B cell (primary cell): ENCODE measurements around the gene ZCWPW2. TPM values are rescaled to one million over a fixed set of nuclear protein-coding genes. Genes with fewer than 3 reads are reported as not detected.

Experiments
- ATAC-seq: fragments of 200-7000 bp; cut with Tn5 transposase; one replicate; pipeline ENCODE4 v1.10.0; 2021; ENCODE audit warnings: low read depth, mild to moderate bottlenecking, moderate number of reproducible peaks, moderate library complexity
- CTCF ChIA-PET: fragments of 350-600 bp; sonication (Branson Sonifier 250); formaldehyde crosslinking; loops from one replicate; lab custom pipeline; 2021; ENCODE audit warnings: antibody characterized with exemption, inconsistent platforms; lab: Charles Lee
- POLR2A ChIA-PET: fragments of 350-600 bp; sonication (Branson Sonifier 250); formaldehyde crosslinking; loops from one replicate; lab custom pipeline; 2021; ENCODE audit warnings: antibody characterized with exemption; lab: Charles Lee
- DNase-seq: peaks from one replicate; pipeline ENCODE4 v3.0.0; 2013
- H2AFZ ChIP-seq: 2 replicates; pipeline ENCODE4 v1.6.1; 2012; ENCODE audit warnings: mild to moderate bottlenecking, low read depth, low read length; ENCODE audit not compliant: insufficient read depth, poor library complexity, severe bottlenecking
- H3K27ac ChIP-seq, 2 donors: 1 replicate in 1 of 2; 2 replicates in 1 of 2; pipeline ENCODE4 v1.5.1; 2012 to 2013; ENCODE audit warnings: low read length in 2 of 2, mild to moderate bottlenecking in 2 of 2, moderate library complexity in 1 of 2
- H3K27me3 ChIP-seq, 4 experiments: fragments of 200-600 bp in 1 of 4; sonication (generic) in 1 of 4; replicated peaks in 1 of 4; 1 replicate in 2 of 4; 2 replicates in 2 of 4; pipeline versions ENCODE4 v1.6.1 to v1.7.0; 2013 to 2016; ENCODE audit warnings: low read length in 3 of 4, mild to moderate bottlenecking in 2 of 4, mixed read lengths in 1 of 4, moderate library complexity in 1 of 4; ENCODE audit not compliant: insufficient read depth in 4 of 4, control insufficient read depth in 3 of 4; ENCODE audit errors: control extremely low read depth in 1 of 4
- H3K36me3 ChIP-seq, 2 experiments: replicated peaks in 1 of 2; 1 replicate in 1 of 2; 2 replicates in 1 of 2; pipeline versions ENCODE4 v1.6.1 to v1.7.1; 2013; ENCODE audit warnings: low read length in 1 of 2; ENCODE audit not compliant: insufficient read depth in 2 of 2, control insufficient read depth in 1 of 2; ENCODE audit errors: control extremely low read depth in 1 of 2, extremely low read depth in 1 of 2
- H3K4me1 ChIP-seq, 2 donors: fragments of 200-600 bp in 1 of 2; sonication (generic) in 1 of 2; 1 replicate in 1 of 2; 2 replicates in 1 of 2; pipeline versions ENCODE4 v1.5.1 to v1.6.1; 2013 to 2017; ENCODE audit warnings: low read length in 2 of 2; ENCODE audit not compliant: control insufficient read depth in 2 of 2, insufficient read depth in 2 of 2
- H3K4me2 ChIP-seq: replicated peaks from 2 replicates; pipeline ENCODE3; 2012; ENCODE audit warnings: mild to moderate bottlenecking, low read depth, low read length; ENCODE audit not compliant: poor library complexity, severe bottlenecking
- H3K4me3 ChIP-seq, 5 experiments: fragments of 200-600 bp in 1 of 5; sonication (generic) in 1 of 5; 1 replicate in 3 of 5; 2 replicates in 2 of 5; pipeline versions ENCODE4 v1.5.1 to v1.7.0; 2011 to 2016; ENCODE audit warnings: low read length in 4 of 5, mild to moderate bottlenecking in 4 of 5, low read depth in 2 of 5, control low read depth in 1 of 5, moderate library complexity in 1 of 5; ENCODE audit not compliant: insufficient read depth in 1 of 5; ENCODE audit errors: control extremely low read depth in 1 of 5, extremely low read depth in 1 of 5
- H3K79me2 ChIP-seq: fragments of 200-600 bp; sonication (generic); one replicate; pipeline ENCODE4 v1.6.0; 2016; ENCODE audit warnings: low read length; ENCODE audit not compliant: control insufficient read depth, insufficient read depth
- H3K9ac ChIP-seq: fragments of 200-600 bp; sonication (generic); 2 replicates; pipeline ENCODE4 v1.6.1; 2017; ENCODE audit warnings: mild to moderate bottlenecking, low read length, moderate library complexity
- H3K9me3 ChIP-seq, 3 donors: one replicate each; pipeline versions ENCODE4 v1.6.1 to v1.7.1; 2013; ENCODE audit warnings: low read length in 2 of 3; ENCODE audit not compliant: control insufficient read depth in 2 of 3, insufficient read depth in 1 of 3; ENCODE audit errors: control extremely low read depth in 1 of 3
- H4K20me1 ChIP-seq: 2 replicates; pipeline ENCODE4 v1.6.0; 2012; ENCODE audit warnings: mild to moderate bottlenecking, low read length; ENCODE audit not compliant: insufficient read depth, control insufficient read depth, poor library complexity, severe bottlenecking
- H3K27ac Mint-ChIP-seq: one replicate; pipeline ENCODE4 v1.8.0; 2021; ENCODE audit warnings: mixed read lengths
- H3K27me3 Mint-ChIP-seq: one replicate; pipeline ENCODE4 v1.8.0; 2021; ENCODE audit warnings: mixed read lengths
- H3K4me1 Mint-ChIP-seq: one replicate; pipeline ENCODE4 v1.8.0; 2021; ENCODE audit warnings: mixed read lengths
- H3K4me3 Mint-ChIP-seq: one replicate; pipeline ENCODE4 v1.8.0; 2021; ENCODE audit warnings: mixed read lengths
- H3K9me3 Mint-ChIP-seq: one replicate; pipeline ENCODE4 v1.8.0; 2022; ENCODE audit warnings: mixed read lengths; ENCODE audit not compliant: insufficient read depth
- CTCF ChIP-seq: fragments of 200-600 bp; IDR thresholded peaks from one replicate; pipeline ENCODE4 v1.8.0; 2022; ENCODE audit warnings: antibody characterized with exemption, mild to moderate bottlenecking
- EZH2 ChIP-seq: IDR thresholded peaks from 2 replicates; pipeline ENCODE4 v1.6.1; 2012; ENCODE audit warnings: borderline replicate concordance, low read depth, mild to moderate bottlenecking, moderate library complexity, low read length; ENCODE audit not compliant: insufficient read depth, poor library complexity, severe bottlenecking
- WGBS: methylation state at CpG from one replicate; pipeline ENCODE4 v1.1.5; 2013; ENCODE audit warnings: missing lambda C conversion rate; ENCODE audit not compliant: insufficient coverage; 5-methylcytosine and 5-hydroxymethylcytosine counted together
- intact Hi-C: fragments of 100-400 bp; cut with micrococcal nuclease; formaldehyde crosslinking; loops from one replicate; pipeline ENCODE4 v1.10.0; 2022
- polyA plus RNA-seq: library from polyadenylated mRNA; depleted of rRNA; stranded (reverse); fragments of >200 nt; gene quantifications from 2 replicates; pipeline ENCODE4 v1.2.3, GENCODE V29; 2012
- total RNA-seq, 2 donors: library from RNA; stranded (reverse); fragments of 120-200 nt in 1 of 2; gene quantifications; 1 replicate in 1 of 2; 2 replicates in 1 of 2; pipeline versions ENCODE4 v1.2.3 to v1.2.4, GENCODE V29; 2013 to 2022

The ZCWPW2 gene
- total and polyA plus RNA-seq, 2 donors (not counting 1 experiment from before 2014, with no cell fraction given): not detected

- TF ChIP-seq EZH2 (no peak), CTCF (peak; percentile 94)
- Mint-ChIP-seq H3K9me3 (no peaks in the 10 kb centered on the region), H3K27me3 (no peaks in the 10 kb centered on the region), H3K4me1 (no peaks in the 10 kb centered on the region), H3K4me3 (no peak overlapping the region), H3K27ac (no peak overlapping the region)
- H3K4me3 ChIP-seq: no peak overlapping the region
- H3K9me3 ChIP-seq: no peaks in the 10 kb centered on the region
- no peak overlapping the region for H3K9ac ChIP-seq
- ChIA-PET POLR2A (interaction anchor here (0.6 to 1.5 kb wide), 2 partner anchors 20 to 616 kb away, joined by 4 to 10 read pairs; partner anchors contain the start of genes AZI2 and ZCWPW2), CTCF (interaction anchor here (0.6 to 6.3 kb wide), 20 partner anchors 9 to 1193 kb away, joined by 3 to 112 read pairs (median 4); partner anchors contain the start of genes AZI2 and ZCWPW2)
- ATAC-seq (peak; percentile 43), DNase-seq (peak; percentile 56)
- no peaks in the 10 kb centered on the region for H3K27me3 ChIP-seq
- peaks cover 6 to 18% of the 10 kb centered on the region in 2 experiments for H3K36me3 ChIP-seq
- H3K79me2 ChIP-seq: no peaks in the 10 kb centered on the region
- no CpG with 5 or more reads among the region's 4 CpGs for WGBS
- intact Hi-C loops: loop anchor here (1.0 kb wide), 1 partner anchor 616 kb away; no protein-coding TSS in a partner anchor
- H3K4me1 ChIP-seq: no peaks in the 10 kb centered on the region
- H4K20me1 ChIP-seq: no peaks in the 10 kb centered on the region
- no peak overlapping the region for H3K4me2 ChIP-seq
- no peak overlapping the region for H2AFZ ChIP-seq
- no peak overlapping the region for H3K27ac ChIP-seq
Measured at GRCh38 chr3:28328188-28329151, 20.1 kb upstream of the ZCWPW2 start.

- H3K27ac Mint-ChIP-seq: no peak overlapping the region
Measured at GRCh38 chr3:28334552-28334951, 14.0 kb upstream of the ZCWPW2 start.

More at GRCh38 chr3:28334552-28334951, 14.0 kb upstream of the ZCWPW2 start:
- ATAC-seq (no peak), DNase-seq (no peak)
- CTCF ChIA-PET: interaction anchor here (1.4 to 2.6 kb wide), 3 partner anchors 8 to 622 kb away, joined by 5 to 14 read pairs (median 6); no protein-coding TSS in a partner anchor
- Mint-ChIP-seq H3K4me3 (no peak overlapping the region), H3K9me3 (no peaks in the 10 kb centered on the region), H3K4me1 (no peaks in the 10 kb centered on the region), H3K27me3 (no peaks in the 10 kb centered on the region)
- Histone ChIP-seq H3K9ac (no peak overlapping the region), H3K36me3 (no peaks in the 10 kb centered on the region), H3K27me3 (no peaks in the 10 kb centered on the region), H3K27ac (no peak overlapping the region), H4K20me1 (no peaks in the 10 kb centered on the region), H3K79me2 (no peaks in the 10 kb centered on the region), H3K4me2 (no peak overlapping the region), H3K9me3 (no peaks in the 10 kb centered on the region), H3K4me1 (no peaks in the 10 kb centered on the region), H2AFZ (no peak overlapping the region), H3K4me3 (no peak overlapping the region)
- POLR2A ChIA-PET: no interaction called here
- no peak for TF ChIP-seq EZH2
- no peak for TF ChIP-seq CTCF
- intact Hi-C loops: no loop called here
